ENCODE data around the gene NRROS.

DNA sequence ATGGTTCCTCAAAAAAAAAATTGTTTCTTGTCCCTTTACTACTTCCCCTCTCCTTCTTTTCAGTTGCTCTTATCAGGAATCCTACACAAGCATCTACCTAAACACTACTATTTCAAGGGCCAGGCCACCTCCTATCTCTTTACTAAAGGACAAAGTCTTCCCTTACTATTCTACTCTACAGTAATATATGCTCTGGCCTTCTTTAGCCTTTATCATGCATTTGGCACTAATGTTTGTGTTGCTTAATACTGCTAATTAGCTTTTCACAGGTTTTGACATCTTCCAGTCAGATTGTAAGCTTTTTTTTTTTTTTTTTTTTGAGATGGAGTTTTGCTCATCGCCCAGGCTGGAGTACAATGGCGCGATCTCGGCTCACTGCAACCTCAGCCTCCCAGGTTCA lies 67.2 kb downstream of the NRROS start:
- TF ChIP-seq, protein P1, sequence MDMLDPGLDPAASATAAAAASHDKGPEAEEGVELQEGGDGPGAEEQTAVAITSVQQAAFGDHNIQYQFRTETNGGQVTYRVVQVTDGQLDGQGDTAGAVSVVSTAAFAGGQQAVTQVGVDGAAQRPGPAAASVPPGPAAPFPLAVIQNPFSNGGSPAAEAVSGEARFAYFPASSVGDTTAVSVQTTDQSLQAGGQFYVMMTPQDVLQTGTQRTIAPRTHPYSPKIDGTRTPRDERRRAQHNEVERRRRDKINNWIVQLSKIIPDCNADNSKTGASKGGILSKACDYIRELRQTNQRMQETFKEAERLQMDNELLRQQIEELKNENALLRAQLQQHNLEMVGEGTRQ (IDR thresholded peaks at IDR 0.05; ENCODE audit: borderline replicate concordance, low read depth, low read length) = no peak
- TF ChIP-seq EED (IDR thresholded peaks at IDR 0.05; ENCODE audit: low read depth) = no peak
- TF ChIP-seq CEBPB (IDR thresholded peaks at IDR 0.05; ENCODE audit: borderline replicate concordance in 1 of 2, low read depth in 2 of 2, low read length in 2 of 2) = no peak
- TF ChIP-seq SIX5 (IDR thresholded peaks at IDR 0.05; ENCODE audit: low read depth, low read length, severe bottlenecking) = no peak
- TF ChIP-seq, protein P2, sequence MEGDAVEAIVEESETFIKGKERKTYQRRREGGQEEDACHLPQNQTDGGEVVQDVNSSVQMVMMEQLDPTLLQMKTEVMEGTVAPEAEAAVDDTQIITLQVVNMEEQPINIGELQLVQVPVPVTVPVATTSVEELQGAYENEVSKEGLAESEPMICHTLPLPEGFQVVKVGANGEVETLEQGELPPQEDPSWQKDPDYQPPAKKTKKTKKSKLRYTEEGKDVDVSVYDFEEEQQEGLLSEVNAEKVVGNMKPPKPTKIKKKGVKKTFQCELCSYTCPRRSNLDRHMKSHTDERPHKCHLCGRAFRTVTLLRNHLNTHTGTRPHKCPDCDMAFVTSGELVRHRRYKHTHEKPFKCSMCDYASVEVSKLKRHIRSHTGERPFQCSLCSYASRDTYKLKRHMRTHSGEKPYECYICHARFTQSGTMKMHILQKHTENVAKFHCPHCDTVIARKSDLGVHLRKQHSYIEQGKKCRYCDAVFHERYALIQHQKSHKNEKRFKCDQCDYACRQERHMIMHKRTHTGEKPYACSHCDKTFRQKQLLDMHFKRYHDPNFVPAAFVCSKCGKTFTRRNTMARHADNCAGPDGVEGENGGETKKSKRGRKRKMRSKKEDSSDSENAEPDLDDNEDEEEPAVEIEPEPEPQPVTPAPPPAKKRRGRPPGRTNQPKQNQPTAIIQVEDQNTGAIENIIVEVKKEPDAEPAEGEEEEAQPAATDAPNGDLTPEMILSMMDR (IDR thresholded peaks at IDR 0.05 in 2 of 3, conservative IDR thresholded peaks at IDR 0.05 in 1 of 3; ENCODE audit: control insufficient read depth in 2 of 3, extremely low read depth in 1 of 3, insufficient read depth in 1 of 3, low read depth in 3 of 3, low read length in 3 of 3) = no peak

All from GM12878 (cell line).